Upper lobe of right lung (tissue), 1 donor: Measurements from ENCODE around the gene TP53BP1. TPM values are rescaled to one million over a fixed set of nuclear protein-coding genes. Genes with fewer than 3 reads are reported as not detected.
A peak's percentile ranks its signal among the peaks of the same experiment; 100 is the strongest.

Experiments used
- ATAC-seq: fragments of 200-7000 bp; cut with Tn5 transposase; one replicate; pipeline ENCODE4 v1.9.1; 2020; ENCODE audit warnings: mild to moderate bottlenecking, moderate library complexity
- DNase-seq: peaks from one replicate; pipeline ENCODE4 v3.0.0-alpha.2; 2020
- H3K27ac ChIP-seq: fragments of 200-600 bp; one replicate; pipeline ENCODE4 v1.8.0; 2022
- H3K27me3 ChIP-seq: fragments of 200-600 bp; one replicate; pipeline ENCODE4 v1.8.0; 2022; ENCODE audit warnings: mild to moderate bottlenecking
- H3K36me3 ChIP-seq: fragments of 200-600 bp; one replicate; pipeline ENCODE4 v1.8.0; 2022
- H3K4me1 ChIP-seq: fragments of 200-600 bp; one replicate; pipeline ENCODE4 v1.8.0; 2022
- H3K4me3 ChIP-seq: fragments of 200-600 bp; one replicate; pipeline ENCODE4 v1.8.0; 2022; ENCODE audit warnings: mild to moderate bottlenecking
- H3K9me3 ChIP-seq: fragments of 200-600 bp; one replicate; pipeline ENCODE4 v1.8.0; 2022
- CTCF ChIP-seq: fragments of 200-600 bp; IDR thresholded peaks from one replicate; pipeline ENCODE4 v1.8.0; 2022; ENCODE audit warnings: antibody characterized with exemption
- intact Hi-C: fragments of 100-400 bp; cut with DNase I; formaldehyde crosslinking; loops from one replicate; pipeline ENCODE4 v1.11.0; 2022
- total RNA-seq: library from RNA; stranded (reverse); fragmentation: NEBNext Ultra II Directional; extraction: Animal tissue kit (Norgen Biotek cat#: 25700); gene quantifications from one replicate; pipeline ENCODE4 v1.2.1, GENCODE V29; 2021
- donor health status: DM: no; HTN: yes; CAD: no; lungs with severe emphysema.

TP53BP1 gene
- total RNA-seq, 1 donor from 2014 or later = 27.6 TPM

- no peak for TF ChIP-seq CTCF
- H3K4me1 ChIP-seq = peaks cover 23% of the 10 kb centered on the region
- intact Hi-C loops = no loop called here
- no peaks in the 10 kb centered on the region for H3K9me3 ChIP-seq
- H3K27me3 ChIP-seq = no peaks in the 10 kb centered on the region
- DNase-seq = no peak
- peak overlapping the region; percentile 96 for H3K4me3 ChIP-seq
- ATAC-seq = peak; percentile 75
- peak overlapping the region; percentile 82 for H3K27ac ChIP-seq
- peaks cover 10% of the 10 kb centered on the region for H3K36me3 ChIP-seq
These were observed 122.5 kb downstream of the TP53BP1 start for GRCh38 chr15:43370310-43370974.

GRCh38 chr15:43361313-43361903, 131.5 kb downstream of the TP53BP1 start:
- no peaks in the 10 kb centered on the region for H3K27me3 ChIP-seq
- H3K9me3 ChIP-seq = peaks cover 41% of the 10 kb centered on the region
- H3K4me1 ChIP-seq = no peaks in the 10 kb centered on the region
- H3K36me3 ChIP-seq = peaks cover 48% of the 10 kb centered on the region
- ATAC-seq (no peak), DNase-seq (no peak)
- intact Hi-C loops = no loop called here
- no peak for TF ChIP-seq CTCF
- H3K27ac ChIP-seq = no peak overlapping the region
- H3K4me3 ChIP-seq = no peak overlapping the region

- Histone ChIP-seq H3K4me3 (no peak overlapping the region), H3K4me1 (no peaks in the 10 kb centered on the region), H3K27me3 (no peaks in the 10 kb centered on the region), H3K9me3 (peaks cover 41% of the 10 kb centered on the region), H3K27ac (no peak overlapping the region), H3K36me3 (peaks cover 42% of the 10 kb centered on the region)
- intact Hi-C loops = no loop called here
- no peak for DNase-seq
- ATAC-seq = no peak
- no peak for TF ChIP-seq CTCF
These were observed 132.1 kb downstream of the TP53BP1 start for GRCh38 chr15:43360821-43361220.

Other genes starting within 250 kb of the TP53BP1 start
- gene TGM5, start 226.2 kb downstream of the TP53BP1 start, total RNA-seq = not detected
- gene TGM7, start 190.9 kb downstream of the TP53BP1 start, total RNA-seq = not detected
- gene LCMT2, start 162.6 kb downstream of the TP53BP1 start, total RNA-seq = 8.1 TPM
- gene ZSCAN29, start 122.1 kb downstream of the TP53BP1 start, total RNA-seq = 18.3 TPM
- gene TUBGCP4, start 122.1 kb downstream of the TP53BP1 start, total RNA-seq = 21.3 TPM
- gene MAP1A, start 24.5 kb upstream of the TP53BP1 start, total RNA-seq = 2.3 TPM
- 27.3 TPM for gene PPIP5K1, start 97.1 kb upstream of the TP53BP1 start, total RNA-seq
- gene CKMT1B, start 100.9 kb upstream of the TP53BP1 start, total RNA-seq = 0.84 TPM
- gene STRC, start 125.6 kb upstream of the TP53BP1 start, total RNA-seq = not detected
- 3.3 TPM for gene CATSPER2, start 155.7 kb upstream of the TP53BP1 start, total RNA-seq
- 1.9 TPM for gene CKMT1A, start 200.7 kb upstream of the TP53BP1 start, total RNA-seq